HG02678 (cell line): ENCODE measurements around the gene ADAMTS6.

ENCODE experiments used
- ATAC-seq: cut with Tn5 transposase; IDR thresholded peaks from one replicate; pipeline ENCODE4 v1.9.1; 2021; ENCODE audit warnings: mild to moderate bottlenecking, moderate library complexity; ENCODE audit not compliant: unreplicated experiment

ADAMTS6 gene

DNA sequence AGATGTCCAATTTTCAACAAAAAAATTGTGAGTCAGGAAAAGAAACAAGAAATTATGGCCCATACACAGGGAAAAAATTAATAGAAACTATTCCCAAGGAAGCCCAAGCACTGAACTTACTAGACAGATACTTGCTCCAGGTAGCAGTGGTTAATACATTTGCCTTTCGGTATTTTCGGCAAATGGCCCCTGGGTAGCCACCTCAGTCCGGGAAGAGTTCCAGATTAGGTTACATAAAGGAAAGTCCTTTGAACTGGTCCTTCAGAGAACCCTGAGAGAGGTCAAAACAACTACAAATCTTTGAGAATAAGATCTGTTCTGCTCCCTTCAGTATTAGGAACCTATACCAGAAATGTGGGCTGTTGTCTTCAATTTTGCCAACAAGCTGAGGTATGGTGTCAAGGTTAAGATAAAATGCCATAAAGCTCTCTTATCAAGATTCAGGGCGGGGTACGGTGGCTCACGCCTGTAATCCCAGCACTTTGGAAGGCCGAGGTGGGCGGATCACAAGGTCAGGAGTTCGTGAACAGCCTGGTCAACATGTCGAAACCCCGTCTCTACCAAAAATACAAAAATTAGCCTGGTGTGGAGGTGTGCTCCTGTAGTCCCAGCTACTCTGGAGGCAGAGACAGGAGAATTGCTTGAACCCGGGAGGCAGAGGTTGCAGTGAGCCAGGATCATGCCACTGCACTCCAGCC lies 369.6 kb downstream of the ADAMTS6 start:
- ATAC-seq = no peak

DNA sequence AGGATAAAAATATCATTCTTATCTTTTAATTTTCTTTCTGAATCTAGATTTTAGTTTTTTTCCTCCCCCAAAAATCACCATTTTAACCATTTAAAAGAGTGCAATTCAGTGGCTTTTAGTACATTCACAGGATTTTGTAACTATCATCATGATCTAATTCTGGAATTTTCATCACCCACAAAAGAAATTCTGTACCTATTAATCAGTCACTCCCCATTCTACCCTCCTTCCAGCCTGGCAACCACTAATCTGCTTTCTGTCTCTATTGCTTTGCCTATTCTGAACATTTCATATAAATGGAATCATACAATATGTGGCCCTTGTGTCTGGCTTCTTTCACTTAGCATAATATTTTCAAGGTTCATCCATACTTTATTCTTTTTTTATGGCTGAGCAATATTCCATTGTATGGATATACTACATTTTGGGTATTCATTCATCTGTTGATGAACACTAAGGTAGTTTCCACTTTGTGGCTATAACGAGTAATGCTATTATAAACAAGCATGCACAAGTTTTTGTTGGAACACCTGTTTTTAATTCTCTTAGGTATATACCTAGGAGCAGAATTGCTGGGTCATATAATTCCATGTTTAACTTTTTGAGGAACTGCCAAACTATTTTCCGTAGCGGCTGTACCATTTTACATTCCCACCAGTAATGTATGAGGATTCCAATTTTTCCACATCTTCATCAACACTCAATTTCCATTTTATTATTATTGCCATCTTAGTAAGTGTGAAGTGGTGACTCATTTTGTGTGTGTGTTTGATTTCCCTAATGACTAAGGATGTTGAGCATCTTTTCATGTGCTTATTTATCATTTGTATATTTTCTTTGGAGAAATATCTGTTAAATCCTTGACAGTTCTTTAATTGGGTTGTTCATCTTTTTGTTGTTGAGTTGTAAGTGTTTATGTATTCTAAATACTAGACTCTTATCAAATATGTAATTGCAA lies 372.7 kb downstream of the ADAMTS6 start:
- ATAC-seq = no peak

- no peak for ATAC-seq
Measured at GRCh38 chr5:65105301-65105700, 376.4 kb downstream of the ADAMTS6 start.

GRCh38 chr5:65104831-65105230 lies 376.9 kb downstream of the ADAMTS6 start:
- ATAC-seq = no peak

DNA sequence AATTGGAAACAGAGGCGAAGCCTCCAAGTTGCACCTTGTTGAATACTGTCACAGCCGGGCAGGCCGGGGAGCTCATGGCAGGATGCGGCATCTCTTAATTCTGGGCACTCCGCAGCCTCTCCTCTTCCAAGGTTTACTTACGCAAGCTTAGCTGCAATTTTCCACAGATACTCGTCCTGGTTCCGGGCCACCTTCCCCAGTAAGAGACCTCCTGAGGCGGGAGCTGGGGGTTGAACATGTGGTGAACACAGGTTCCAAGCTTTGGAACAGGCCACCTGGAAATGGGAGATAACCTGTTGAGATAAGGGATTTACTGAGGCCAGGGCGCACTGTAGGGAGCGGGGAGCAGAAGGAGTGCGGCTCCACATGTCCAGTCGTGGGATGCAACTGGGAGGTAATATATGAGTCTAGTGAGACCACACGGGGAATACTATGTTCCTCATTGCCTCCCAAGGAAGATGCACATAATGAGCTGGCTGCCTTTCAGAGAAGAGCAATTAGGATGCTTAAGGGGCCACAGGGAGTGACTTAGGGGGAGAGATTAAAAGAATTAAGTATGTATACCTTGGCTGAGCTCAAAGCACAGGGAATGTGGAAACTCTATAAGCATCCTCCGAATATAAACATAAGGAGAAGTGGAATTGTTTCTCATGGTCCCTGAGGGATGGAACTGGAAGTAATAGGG lies 377.8 kb downstream of the ADAMTS6 start:
- ATAC-seq = no peak

- ATAC-seq = peak; percentile 79
Measured at GRCh38 chr5:65102976-65103711, 378.6 kb downstream of the ADAMTS6 start.

DNA sequence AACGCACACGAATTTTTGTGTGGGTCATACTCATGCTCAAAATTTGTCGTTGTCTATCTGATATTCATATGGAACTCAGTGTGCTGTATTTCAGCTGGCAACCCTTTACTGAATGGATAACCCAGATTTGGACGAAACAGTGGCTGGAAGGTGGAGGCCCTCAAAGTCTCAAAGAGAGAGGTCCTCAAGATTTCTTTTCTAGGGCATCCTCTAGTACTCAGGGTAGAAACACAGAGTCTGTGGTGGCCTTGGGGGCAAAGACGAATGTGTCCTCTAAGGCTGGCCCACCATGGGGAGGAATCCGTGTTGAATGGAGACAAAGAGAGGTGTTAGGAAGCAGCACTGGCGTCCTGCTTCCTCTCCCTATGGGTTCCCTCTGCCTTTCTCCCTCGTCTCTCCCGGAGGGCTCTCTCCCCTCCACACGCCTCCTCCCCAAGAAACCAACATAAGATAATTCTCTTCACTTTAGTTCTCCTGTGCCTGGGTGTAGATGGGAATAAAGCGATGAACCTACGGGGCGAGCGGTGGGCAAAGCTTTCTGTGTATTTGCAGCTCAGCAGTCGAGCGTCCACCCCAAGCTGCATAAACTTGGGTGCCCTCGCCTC lies 379.2 kb downstream of the ADAMTS6 start:
- peak; percentile 5 for ATAC-seq

GRCh38 chr5:65101632-65102100 lies 380.1 kb downstream of the ADAMTS6 start:
- ATAC-seq = no peak

DNA sequence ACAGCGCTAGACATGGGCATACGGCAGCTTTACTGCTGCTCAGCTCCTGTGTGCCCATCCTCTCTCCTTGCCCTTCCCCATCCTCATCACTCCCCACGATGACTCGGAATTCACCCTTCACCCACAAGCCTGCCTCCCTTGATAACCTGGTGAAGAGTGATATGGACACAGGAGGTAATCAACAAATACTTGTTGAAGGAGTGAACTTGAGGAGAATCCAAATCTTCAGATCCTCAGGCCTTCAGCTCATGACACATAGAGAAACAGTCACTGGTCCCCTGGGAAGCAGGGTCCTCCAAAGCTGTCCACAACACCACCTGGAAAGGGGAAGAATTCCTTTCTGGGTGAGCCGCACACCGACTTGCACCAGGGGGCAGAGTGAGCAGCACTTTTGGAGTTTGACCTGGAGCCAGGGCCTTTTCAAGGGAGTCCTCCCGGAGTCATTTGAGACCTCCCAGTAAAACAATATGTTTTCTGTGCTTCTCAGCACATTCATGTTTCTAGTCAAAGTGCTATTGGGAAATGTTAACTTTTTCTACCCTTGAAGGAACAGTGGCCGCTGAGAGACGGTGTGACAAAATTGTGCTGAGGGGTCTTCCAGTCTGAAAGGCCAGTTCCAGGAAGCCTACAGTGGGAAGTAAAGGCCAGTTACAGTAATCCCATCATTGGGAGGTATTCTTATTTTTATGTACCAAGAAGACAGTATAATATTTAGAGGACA lies 380.6 kb downstream of the ADAMTS6 start:
- ATAC-seq = no peak
